Mesodermal cell (in vitro differentiated cells): ENCODE results near the gene MSH6. TPM values are rescaled to one million over a fixed set of nuclear protein-coding genes. Genes with fewer than 3 reads are reported as not detected.
A peak's percentile ranks its signal among the peaks of the same experiment; 100 is the strongest.

Source experiments
- H3K27ac ChIP-seq: 2 replicates; pipeline ENCODE4 v1.7.0; 2013; ENCODE audit warnings: mild to moderate bottlenecking, low read depth, low read length, moderate library complexity; ENCODE audit not compliant: severe bottlenecking
- H3K36me3 ChIP-seq: 2 replicates; pipeline ENCODE4 v1.7.1; 2013; ENCODE audit warnings: mild to moderate bottlenecking, low read length, moderate library complexity; ENCODE audit not compliant: control insufficient read depth, insufficient read depth
- H3K4me1 ChIP-seq: one replicate; pipeline ENCODE4 v1.7.1; 2013; ENCODE audit warnings: mild to moderate bottlenecking, low read length; ENCODE audit not compliant: insufficient read depth, control insufficient read depth, poor library complexity, severe bottlenecking
- H3K4me3 ChIP-seq: 2 replicates; pipeline ENCODE4 v1.7.0; 2013; ENCODE audit warnings: low read length, control low read depth, mild to moderate bottlenecking; ENCODE audit not compliant: insufficient read depth, poor library complexity, severe bottlenecking; ENCODE audit errors: extremely low read depth
- H3K9me3 ChIP-seq: 2 replicates; pipeline ENCODE4 v1.7.1; 2013; ENCODE audit warnings: mild to moderate bottlenecking, low read length, moderate library complexity; ENCODE audit not compliant: control insufficient read depth
- WGBS, 2 experiments: methylation state at CpG; one replicate each; pipeline ENCODE4 v1.1.5; 2013; ENCODE audit warnings: missing lambda C conversion rate in 2 of 2; ENCODE audit not compliant: insufficient coverage in 2 of 2; 5-methylcytosine and 5-hydroxymethylcytosine counted together
- polyA plus RNA-seq, 2 experiments: library from polyadenylated mRNA; stranded (reverse); fragments of 50-300 nt; gene quantifications; one replicate each; pipeline ENCODE4 v1.2.3, GENCODE V29; 2013

MSH6 gene
- 78.1 TPM for polyA plus RNA-seq (2013, experiment 1 of 2)
- polyA plus RNA-seq (2013, experiment 2 of 2) = 90.1 TPM

DNA sequence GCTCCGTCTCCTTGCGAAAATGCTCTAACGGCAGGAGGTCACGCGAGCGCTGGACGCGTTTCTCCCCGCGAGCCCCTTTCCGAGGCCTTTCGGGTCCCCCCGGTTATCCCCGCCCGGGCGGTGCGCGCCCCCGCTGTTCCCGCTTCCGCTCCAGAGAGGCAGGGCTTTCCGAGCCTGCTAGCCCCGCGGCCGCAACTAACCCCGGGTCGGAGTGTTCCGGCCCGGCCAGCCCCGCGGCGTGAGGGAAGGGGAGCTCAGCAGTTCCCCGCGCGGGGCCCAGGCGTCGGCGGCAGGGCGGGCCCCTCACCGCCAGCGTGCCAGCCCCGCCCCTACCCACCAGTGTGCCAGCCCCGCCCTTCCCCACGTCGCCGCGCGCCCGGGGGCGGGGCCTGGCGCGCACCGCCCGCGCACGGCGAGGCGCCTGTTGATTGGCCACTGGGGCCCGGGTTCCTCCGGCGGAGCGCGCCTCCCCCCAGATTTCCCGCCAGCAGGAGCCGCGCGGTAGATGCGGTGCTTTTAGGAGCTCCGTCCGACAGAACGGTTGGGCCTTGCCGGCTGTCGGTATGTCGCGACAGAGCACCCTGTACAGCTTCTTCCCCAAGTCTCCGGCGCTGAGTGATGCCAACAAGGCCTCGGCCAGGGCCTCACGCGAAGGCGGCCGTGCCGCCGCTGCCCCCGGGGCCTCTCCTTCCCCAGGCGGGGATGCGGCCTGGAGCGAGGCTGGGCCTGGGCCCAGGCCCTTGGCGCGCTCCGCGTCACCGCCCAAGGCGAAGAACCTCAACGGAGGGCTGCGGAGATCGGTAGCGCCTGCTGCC is at the start of gene MSH6:
Gene MSH6, plus strand, starts transcription at position 475 of the 815 bp plus-strand sequence. Its CDS starts 89 bp downstream, at position 564.
- H3K4me3 ChIP-seq = peak within 1 kb of the TSS; percentile 93
- H3K36me3 ChIP-seq = peaks cover 22% of the 10 kb centered on the region
- no peaks in the 10 kb centered on the region for H3K4me1 ChIP-seq
- 0% methylated on average over 67 to 77 of the region's 98 CpGs for WGBS, 2 experiments
- H3K27ac ChIP-seq = peak within 1 kb of the TSS; percentile 93
- H3K9me3 ChIP-seq = no peaks in the 10 kb centered on the region

DNA sequence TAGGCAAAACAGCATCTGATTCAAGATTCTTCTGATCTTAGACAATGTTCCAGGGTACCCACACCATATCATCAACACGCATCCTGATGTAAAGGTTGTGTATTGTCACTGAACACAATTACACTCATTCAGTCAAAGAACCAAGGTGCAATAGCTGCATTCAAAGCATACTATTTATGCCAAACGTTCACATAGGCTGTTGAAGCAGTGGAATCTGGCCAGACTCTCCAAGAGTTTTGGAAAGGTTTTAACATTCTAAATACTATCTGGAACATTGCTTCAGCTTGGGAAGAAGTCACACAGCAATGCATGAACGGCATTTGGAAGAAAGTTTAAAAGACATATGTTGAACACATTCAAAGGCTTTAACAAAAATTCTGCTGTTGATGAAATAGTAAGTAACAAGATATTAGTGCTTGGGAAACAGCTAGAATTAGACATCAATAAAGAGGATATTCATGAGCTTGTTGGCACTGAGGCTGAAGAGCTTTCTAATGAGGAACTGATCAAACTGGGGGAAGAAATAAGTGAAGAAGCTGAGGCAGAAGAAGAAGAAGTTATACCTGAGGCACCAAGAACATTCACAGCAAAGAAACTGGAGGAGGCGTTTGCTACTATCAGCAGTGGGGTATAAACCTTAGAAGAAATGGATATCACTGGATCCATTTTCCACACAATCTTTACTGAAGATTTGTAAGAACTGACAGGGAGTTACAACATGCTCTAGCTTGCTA is 47.6 kb upstream of the MSH6 start:
- Histone ChIP-seq H3K9me3 (no peaks in the 10 kb centered on the region), H3K4me3 (no peak overlapping the region), H3K4me1 (no peaks in the 10 kb centered on the region), H3K36me3 (no peaks in the 10 kb centered on the region), H3K27ac (no peak overlapping the region)
- WGBS, 2 experiments = 60 to 100% methylated on average over 1 to 3 of the region's 4 CpGs

- Histone ChIP-seq H3K27ac (no peak overlapping the region), H3K36me3 (no peaks in the 10 kb centered on the region), H3K9me3 (no peaks in the 10 kb centered on the region), H3K4me3 (no peak overlapping the region), H3K4me1 (no peaks in the 10 kb centered on the region)
- 93 to 100% methylated on average over 2 to 3 of the region's 3 CpGs for WGBS, 2 experiments
Observed at GRCh38 chr2:47735912-47736311, 47.0 kb upstream of the MSH6 start.

DNA sequence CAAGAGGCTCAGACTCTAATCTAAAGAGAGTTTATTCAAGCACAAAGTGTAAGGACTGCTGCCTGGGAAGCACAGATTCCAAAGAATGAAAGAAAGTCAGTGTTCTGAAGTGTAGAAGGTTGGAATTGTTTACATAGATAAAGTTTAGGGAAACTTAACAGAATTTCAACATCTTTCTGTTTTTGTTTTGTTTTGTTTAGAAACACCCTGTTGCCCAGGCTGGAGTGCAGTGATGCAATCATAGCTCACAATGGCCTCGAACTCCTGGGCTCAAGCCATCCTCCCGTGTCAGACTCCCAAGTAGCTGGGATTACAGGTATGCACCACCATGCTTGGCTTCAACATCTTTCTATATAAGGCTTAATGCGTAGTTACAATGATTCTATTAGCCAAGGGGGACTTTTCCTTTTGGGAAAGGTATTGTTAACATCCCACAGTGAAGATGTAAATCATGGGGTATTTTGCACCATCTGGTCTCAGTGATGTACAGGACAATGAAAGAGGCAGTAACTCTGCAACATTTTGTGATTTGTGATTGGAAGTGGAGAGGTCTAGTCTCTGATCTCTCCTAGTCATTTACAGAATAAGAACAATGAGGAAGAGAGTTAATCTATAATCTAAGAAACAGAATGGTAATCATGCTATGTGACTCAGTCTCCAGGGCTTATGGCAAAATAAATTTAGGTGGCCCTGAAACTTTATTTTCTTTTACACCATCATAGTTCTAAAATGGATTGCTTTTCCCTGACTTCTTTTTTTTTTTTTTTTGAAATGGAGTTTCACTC is 45.6 kb upstream of the MSH6 start:
- H3K36me3 ChIP-seq = no peaks in the 10 kb centered on the region
- H3K4me1 ChIP-seq = no peaks in the 10 kb centered on the region
- no peak overlapping the region for H3K4me3 ChIP-seq
- H3K9me3 ChIP-seq = no peaks in the 10 kb centered on the region
- WGBS, 2 experiments = 88 to 90% methylated on average over 3 of the region's 3 CpGs
- H3K27ac ChIP-seq = no peak overlapping the region

GRCh38 chr2:47738331-47738730 is 44.6 kb upstream of the MSH6 start:
- no peak overlapping the region for H3K27ac ChIP-seq
- H3K36me3 ChIP-seq = no peaks in the 10 kb centered on the region
- 75 to 80% methylated on average over 4 of the region's 5 CpGs for WGBS, 2 experiments
- H3K4me1 ChIP-seq = no peaks in the 10 kb centered on the region
- no peak overlapping the region for H3K4me3 ChIP-seq
- no peaks in the 10 kb centered on the region for H3K9me3 ChIP-seq

GRCh38 chr2:47741101-47741500 is 41.8 kb upstream of the MSH6 start:
- H3K36me3 ChIP-seq = no peaks in the 10 kb centered on the region
- H3K9me3 ChIP-seq = no peaks in the 10 kb centered on the region
- H3K4me1 ChIP-seq = no peaks in the 10 kb centered on the region
- WGBS, 2 experiments = 100% methylated on average over 2 of the region's 3 CpGs
- no peak overlapping the region for H3K27ac ChIP-seq
- H3K4me3 ChIP-seq = no peak overlapping the region

DNA sequence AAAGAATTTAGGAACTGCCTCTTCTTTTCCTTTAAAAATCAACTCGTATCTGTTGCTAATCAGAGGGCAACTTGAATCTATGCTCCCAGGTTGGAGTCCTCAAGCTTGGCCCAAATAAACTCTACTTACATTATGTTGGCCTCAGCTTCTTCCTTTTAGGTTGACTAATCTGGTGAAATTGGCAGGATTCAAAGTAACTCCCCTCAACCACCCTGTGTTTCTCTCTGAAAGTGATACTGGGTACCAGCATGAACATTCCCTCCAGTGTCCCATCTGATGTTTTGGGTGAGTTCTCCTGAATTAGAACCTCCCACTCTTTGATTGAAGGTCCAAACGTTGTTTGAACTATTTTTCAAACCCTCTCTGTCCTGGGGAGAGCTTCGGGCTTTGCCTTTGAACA is 41.3 kb upstream of the MSH6 start:
- H3K9me3 ChIP-seq = no peaks in the 10 kb centered on the region
- H3K36me3 ChIP-seq = no peaks in the 10 kb centered on the region
- H3K27ac ChIP-seq = no peak overlapping the region
- H3K4me3 ChIP-seq = no peak overlapping the region
- no peaks in the 10 kb centered on the region for H3K4me1 ChIP-seq
- WGBS, 2 experiments = 57 to 73% methylated on average over 2 of the region's 3 CpGs

DNA sequence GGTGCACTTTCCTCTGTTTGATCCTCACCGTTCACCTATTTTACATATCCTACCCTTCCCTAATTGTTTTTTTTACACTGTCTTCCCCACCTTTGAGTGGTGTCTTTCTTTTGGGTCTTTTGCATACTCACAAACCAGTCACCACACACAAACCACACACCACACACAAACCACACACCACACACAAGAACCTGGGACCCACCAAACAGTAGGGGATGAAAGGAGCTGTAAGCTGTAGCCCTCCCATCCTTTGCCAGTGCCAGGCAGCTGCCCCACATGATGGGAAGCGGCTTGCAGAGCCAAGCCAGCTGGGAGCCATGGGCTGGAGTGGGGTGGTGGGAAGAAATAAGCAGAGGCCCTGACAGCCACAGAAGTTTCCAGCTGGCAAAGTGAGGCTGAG is 38.9 kb upstream of the MSH6 start:
- Histone ChIP-seq H3K9me3 (peaks cover 16% of the 10 kb centered on the region), H3K4me1 (no peaks in the 10 kb centered on the region), H3K27ac (no peak overlapping the region), H3K36me3 (no peaks in the 10 kb centered on the region), H3K4me3 (no peak overlapping the region)
- WGBS, 2 experiments = 80 to 100% methylated on average over 1 to 2 of the region's 2 CpGs

DNA sequence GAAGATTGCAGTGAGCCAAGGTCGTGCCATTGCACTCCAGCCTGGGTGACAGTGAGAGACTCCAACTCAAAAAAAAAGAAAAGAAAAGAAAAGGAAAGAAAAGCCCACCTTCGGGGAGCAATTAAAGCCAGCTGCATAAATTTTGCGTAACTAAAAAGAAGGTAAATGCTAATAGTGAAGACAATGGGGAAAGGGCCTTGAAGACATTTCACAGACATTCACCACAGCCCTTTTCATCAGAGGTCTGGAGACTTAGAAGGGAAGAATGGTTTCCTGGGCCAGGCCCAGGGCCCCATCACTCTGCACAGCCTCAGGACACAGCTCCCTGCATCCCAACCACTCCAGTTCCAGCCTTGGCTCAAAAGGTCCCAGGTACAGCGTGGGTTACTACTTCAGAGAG is 35.1 kb upstream of the MSH6 start:
- WGBS, 2 experiments = 70 to 80% methylated on average over 2 of the region's 4 CpGs
- Histone ChIP-seq H3K4me3 (no peak overlapping the region), H3K27ac (no peak overlapping the region), H3K4me1 (no peaks in the 10 kb centered on the region), H3K9me3 (peaks cover 16% of the 10 kb centered on the region), H3K36me3 (no peaks in the 10 kb centered on the region)

DNA sequence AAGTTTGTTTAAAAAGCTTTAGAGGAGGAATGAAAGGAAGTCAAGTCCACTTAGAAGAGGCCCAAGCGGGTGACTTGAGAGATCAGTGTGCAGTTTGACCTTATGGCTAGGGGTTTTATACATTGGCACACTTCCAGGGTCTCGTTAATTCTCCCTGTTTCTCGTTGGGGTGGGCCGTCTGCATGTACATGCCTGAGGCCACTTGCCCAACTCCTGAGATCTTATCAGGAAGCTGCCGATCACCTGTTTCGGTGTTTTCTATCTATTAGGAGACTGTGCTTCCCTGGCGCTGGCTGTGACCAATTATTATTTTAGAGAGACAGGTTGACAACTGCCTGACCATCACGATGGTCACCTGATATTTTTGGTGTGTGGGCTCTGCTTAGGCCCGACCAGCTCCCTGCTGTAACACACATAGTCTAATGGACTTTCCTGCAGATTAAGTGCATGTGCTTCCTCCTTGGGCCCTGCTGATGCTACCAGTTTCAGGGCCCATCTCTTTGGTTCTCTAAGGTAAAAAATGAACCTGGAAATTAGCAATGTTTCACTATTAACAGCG is 31.0 kb upstream of the MSH6 start:
- H3K4me1 ChIP-seq = peaks cover 7% of the 10 kb centered on the region
- WGBS, 2 experiments = 91 to 94% methylated on average over 9 to 10 of the region's 10 CpGs
- H3K27ac ChIP-seq = no peak overlapping the region
- H3K36me3 ChIP-seq = no peaks in the 10 kb centered on the region
- H3K9me3 ChIP-seq = peaks cover 16% of the 10 kb centered on the region
- no peak overlapping the region for H3K4me3 ChIP-seq
